GM21825 (cell line): ENCODE results near the gene OR4N2.
"Not testable (repeated sequence)": the region's sequence is repeated elsewhere in the genome, so short reads cannot be mapped to it uniquely, and the experiment has no call there.

Experiments
- ATAC-seq: cut with Tn5 transposase; IDR thresholded peaks from one replicate; pipeline ENCODE4 v1.9.1; 2021; ENCODE audit warnings: mild to moderate bottlenecking, moderate library complexity; ENCODE audit not compliant: unreplicated experiment

The OR4N2 gene

GRCh38 chr14:19803470-19803869 lies at the start of gene OR4N2:
OR4N2 (plus strand) TSS chr14:19803770; CDS start chr14:19827449, 23,679 bp downstream.
- not testable (repeated sequence) for ATAC-seq

GRCh38 chr14:19754172-19754571 lies 49.4 kb upstream of the OR4N2 start:
- no peak for ATAC-seq

DNA sequence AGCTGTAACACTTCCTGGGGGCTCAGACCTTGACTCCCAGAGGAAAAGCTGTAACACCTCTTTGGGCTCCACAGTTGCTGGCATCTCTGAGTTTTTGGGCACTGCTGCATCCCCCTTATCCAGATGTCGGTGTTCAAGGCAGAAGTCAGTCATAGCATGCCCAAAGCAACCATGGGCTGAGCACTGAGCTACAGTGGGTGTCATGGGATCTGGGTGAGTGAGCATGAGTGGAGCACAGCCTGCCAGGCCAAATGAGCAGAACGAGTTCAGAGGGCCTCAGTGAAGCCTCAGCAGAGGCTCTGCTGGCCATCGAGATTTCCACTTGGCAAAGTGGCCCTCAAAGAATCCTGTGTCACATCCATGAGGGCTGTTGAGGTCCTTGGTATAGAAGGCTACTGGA lies 32.1 kb upstream of the OR4N2 start:
- ATAC-seq, result not testable (repeated sequence)

DNA sequence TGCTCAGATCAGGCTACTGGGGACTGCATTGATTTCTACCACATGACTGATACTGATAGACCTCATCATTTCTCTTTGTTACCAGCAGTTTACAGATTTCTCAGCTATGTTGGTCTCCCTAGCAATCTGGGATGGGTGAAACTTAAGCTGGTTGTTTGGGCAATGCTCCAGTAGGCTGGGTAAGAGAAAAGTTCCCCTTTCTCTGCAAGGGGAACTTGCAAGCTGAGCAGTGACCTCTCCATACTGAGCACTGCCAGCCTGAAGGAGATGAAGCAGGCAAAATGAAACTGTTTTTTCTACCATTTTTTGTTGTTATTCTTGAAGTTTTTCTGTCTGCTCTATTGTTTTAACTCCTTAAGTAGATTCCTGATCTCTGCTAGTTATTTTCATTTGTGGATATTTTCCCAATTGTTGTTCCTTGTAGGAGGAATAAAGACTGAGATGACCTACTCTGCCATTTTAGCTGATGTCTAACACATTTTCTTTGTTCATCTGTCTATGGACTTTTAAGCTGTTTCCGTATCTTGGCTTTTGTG lies 31.6 kb upstream of the OR4N2 start:
- ATAC-seq, result no peak

DNA sequence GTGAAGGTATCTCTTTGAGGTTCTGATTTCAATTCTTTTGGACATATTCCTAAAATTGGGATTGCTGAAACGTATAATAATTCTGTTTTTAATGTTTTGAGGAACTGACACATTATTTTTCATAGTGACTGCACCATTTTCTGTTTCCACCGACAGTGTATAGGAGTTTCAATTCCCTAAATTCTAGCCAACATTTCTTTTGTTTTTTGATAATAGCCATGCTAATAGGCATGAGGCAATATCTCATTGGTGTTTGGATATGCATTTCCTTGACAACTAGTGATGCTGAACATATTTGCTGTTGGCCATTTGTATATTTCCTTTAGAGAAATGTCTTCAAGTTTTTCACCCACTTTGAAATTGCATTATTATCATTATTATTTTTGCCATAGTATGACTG lies 31.1 kb upstream of the OR4N2 start:
- not testable (repeated sequence) for ATAC-seq

DNA sequence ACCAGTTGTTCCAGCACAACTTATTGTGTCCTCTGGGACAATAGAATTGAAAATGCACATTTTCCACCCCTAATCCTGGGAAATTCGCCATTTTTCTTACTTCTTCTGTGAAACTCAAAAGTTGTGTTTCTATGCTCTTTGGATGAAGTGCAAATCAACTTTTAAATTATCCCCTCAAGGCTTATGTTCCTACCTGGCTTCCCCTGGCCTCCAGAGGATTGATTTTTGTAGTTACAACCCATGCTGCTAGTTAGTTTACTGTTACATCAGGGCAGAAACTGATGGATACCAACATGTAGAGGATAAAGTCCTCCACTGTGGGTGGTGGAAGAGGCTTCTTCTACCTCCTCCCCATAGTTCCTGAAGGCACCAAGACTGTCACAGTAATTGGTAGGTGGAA lies 30.4 kb upstream of the OR4N2 start, which contains the start of gene OR4M1:
OR4M1 (plus strand) TSS at position 301 of the 400 bp plus-strand sequence. CDS start 6,819 bp downstream, outside the sequence.
- ATAC-seq, result not testable (repeated sequence)

- ATAC-seq, result no peak
These were observed 28.0 kb upstream of the OR4N2 start for GRCh38 chr14:19775587-19775986.

DNA sequence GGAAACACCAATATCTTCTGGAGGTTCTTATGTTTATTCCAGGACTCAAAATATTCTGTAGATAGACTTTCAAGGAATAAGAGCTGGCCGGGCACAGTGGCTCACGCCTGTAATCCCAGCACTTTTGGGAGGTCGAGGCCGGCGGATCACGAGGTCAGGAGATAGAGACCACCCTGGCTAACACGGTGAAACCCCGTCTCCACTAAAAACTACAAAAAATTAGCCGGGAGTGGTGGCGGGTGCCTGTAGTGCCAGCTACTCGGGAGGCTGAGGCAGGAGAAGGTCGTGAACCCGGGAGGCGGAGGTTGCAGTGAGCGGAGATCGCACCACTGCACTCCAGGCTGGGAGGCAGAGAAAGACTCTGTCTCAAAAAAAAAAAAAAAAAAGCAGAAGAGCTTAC lies 17.7 kb upstream of the OR4N2 start:
- ATAC-seq, result not testable (repeated sequence)

- not testable (repeated sequence) for ATAC-seq
These were observed 16.3 kb upstream of the OR4N2 start for GRCh38 chr14:19787318-19787717.

DNA sequence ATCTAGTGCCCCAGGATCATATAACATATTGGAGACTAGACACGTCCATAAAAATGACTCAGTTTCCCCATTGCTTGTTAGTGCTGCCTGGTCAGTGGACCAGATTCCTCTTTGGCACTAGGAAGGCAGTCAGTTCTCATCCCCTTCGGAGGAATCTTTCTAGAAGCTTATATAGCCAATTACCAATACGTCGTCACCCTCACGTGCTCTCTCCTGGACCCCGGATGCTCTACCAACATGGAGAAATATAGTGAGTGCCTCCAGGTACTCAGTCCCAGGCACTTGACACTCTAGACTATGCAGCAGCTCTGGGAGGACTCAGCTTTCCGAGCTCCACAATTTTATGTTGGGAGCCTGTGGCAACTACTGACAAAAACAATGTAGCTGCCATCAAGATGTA lies 15.4 kb upstream of the OR4N2 start:
- not testable (repeated sequence) for ATAC-seq

GRCh38 chr14:19796520-19797108 lies 7.0 kb upstream of the OR4N2 start:
- ATAC-seq, result not testable (repeated sequence)

GRCh38 chr14:19799880-19800279 lies 3.7 kb upstream of the OR4N2 start:
- ATAC-seq, result no peak

- no peak for ATAC-seq
These were observed 3.1 kb upstream of the OR4N2 start for GRCh38 chr14:19800282-19801117.

GRCh38 chr14:19801118-19801464 lies 2.5 kb upstream of the OR4N2 start:
- no peak for ATAC-seq

GRCh38 chr14:19813171-19813920 lies 9.8 kb downstream of the OR4N2 start:
- ATAC-seq, result not testable (repeated sequence)

DNA sequence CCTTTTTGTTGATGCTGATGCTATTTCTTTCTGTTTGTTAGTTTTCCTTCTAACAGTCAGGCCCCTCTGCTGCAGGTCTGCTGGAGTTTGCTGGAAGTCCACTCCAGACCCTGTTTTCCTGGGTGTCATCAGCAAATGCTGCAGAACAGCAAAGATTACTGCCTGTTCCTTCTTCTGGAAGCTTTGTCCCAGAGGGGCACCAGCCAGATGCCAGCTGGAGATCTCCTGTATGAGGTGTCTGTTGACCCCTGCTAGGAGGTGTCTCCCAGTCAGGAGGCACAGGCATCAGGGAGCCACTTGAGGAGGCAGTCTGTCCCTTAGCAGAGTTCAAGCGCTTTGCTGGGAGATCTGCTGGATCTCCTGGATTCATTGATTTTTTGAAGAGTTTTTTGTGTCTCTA lies 16.3 kb downstream of the OR4N2 start:
- ATAC-seq, result not testable (repeated sequence)

GRCh38 chr14:19821016-19821415 lies 17.4 kb downstream of the OR4N2 start:
- not testable (repeated sequence) for ATAC-seq

- no peak for ATAC-seq
These were observed 19.6 kb downstream of the OR4N2 start for GRCh38 chr14:19823178-19823577.

DNA sequence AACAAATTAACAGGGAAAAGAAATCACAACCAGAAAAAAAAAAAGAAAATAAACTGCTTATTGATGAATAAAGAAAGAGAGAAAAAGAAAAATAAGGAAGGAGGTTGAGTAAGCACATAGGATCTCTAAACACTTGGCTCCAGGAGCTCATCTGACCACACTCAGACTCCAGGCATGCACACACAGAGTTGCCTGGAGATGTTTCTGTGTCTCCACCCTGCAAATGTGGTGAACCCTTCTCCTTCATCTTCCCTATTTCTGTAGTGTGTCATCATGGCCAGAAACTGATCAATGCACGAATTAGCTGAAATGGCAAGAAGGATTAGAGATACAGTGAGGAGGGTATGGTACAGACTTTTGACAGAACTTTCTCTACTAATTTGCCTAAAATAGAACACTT lies 20.2 kb downstream of the OR4N2 start:
- ATAC-seq, result no peak

DNA sequence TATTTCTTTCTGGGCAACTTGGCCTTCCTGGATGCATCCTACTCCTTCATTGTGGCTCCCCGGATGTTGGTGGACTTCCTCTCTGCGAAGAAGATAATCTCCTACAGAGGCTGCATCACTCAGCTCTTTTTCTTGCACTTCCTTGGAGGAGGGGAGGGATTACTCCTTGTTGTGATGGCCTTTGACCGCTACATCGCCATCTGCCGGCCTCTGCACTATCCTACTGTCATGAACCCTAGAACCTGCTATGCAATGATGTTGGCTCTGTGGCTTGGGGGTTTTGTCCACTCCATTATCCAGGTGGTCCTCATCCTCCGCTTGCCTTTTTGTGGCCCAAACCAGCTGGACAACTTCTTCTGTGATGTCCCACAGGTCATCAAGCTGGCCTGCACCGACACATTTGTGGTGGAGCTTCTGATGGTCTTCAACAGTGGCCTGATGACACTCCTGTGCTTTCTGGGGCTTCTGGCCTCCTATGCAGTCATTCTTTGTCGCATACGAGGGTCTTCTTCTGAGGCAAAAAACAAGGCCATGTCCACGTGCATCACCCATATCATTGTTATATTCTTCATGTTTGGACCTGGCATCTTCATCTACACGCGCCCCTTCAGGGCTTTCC lies 24.2 kb downstream of the OR4N2 start:
- not testable (repeated sequence) for ATAC-seq

- no peak for ATAC-seq
These were observed 24.7 kb downstream of the OR4N2 start for GRCh38 chr14:19828314-19828713.
